Measurements from ENCODE around the gene CLDN22.

DNA sequence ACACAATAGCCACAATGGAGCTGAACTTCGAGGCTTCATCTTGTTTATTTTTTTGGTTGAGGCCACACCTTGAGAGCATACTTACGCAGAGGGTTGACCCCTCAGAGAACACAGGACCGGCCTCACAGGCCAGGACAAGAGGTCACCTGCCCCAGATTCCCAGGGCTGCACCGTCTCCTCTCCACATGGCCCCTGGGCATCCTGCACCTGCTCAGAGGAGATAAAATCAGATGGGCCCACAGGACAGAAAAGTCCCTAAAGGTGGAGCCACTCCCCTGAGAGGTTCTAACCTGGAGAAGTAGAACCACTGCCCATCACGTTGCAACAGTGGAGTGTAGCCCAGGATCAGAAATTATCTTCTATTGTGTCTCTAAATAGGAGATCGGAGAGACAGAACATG is 3.2 kb upstream of the CLDN22 start:
- TF ChIP-seq, protein P1, sequence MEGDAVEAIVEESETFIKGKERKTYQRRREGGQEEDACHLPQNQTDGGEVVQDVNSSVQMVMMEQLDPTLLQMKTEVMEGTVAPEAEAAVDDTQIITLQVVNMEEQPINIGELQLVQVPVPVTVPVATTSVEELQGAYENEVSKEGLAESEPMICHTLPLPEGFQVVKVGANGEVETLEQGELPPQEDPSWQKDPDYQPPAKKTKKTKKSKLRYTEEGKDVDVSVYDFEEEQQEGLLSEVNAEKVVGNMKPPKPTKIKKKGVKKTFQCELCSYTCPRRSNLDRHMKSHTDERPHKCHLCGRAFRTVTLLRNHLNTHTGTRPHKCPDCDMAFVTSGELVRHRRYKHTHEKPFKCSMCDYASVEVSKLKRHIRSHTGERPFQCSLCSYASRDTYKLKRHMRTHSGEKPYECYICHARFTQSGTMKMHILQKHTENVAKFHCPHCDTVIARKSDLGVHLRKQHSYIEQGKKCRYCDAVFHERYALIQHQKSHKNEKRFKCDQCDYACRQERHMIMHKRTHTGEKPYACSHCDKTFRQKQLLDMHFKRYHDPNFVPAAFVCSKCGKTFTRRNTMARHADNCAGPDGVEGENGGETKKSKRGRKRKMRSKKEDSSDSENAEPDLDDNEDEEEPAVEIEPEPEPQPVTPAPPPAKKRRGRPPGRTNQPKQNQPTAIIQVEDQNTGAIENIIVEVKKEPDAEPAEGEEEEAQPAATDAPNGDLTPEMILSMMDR (IDR thresholded peaks at IDR 0.05), result no peak
- TF ChIP-seq POLR2A (IDR thresholded peaks at IDR 0.05), result no peak

Measured in lower leg skin (tissue), 3 donors.